CD4-positive, alpha-beta T cell treated with Interleukin-1 beta for 1 hour (primary cell): ENCODE results near the gene NR3C2.
A peak's percentile ranks its signal among the peaks of the same experiment; 100 is the strongest.

ENCODE experiments used
- DNase-seq, 2 donors: peaks; one replicate each; pipeline ENCODE4 v3.0.0-alpha.2; 2020 to 2022

Gene NR3C2

DNA sequence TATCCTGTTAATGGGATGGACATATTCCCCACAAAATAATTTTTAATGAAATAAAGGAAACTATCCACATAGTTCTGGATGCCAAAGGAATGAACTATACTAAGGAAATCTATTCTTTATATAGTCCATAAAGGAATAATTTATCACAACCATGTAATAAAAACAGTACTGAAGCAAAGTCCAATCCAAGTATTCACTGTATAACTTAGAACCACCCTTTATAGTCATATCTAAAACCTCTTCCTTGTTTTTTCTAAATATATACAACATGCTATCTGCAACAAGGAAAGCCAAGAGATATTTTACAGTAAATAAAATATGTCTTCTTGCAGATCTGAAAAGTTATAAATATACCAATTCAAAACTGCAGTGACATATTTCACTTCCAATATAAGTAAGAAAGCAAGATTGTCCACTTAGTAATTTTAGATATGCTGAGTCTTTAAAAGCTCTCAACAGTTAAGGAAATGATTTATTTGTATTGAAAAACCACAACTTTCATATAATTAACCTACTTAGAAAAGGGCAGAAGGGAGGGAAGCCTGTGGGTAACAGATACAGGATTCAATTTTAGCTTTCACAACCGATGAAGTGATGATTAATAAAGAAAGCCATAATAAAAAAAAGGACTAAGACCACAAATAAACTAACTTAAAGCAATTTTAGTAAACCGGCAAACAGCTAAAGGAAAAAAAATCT is 8.0 kb downstream of the NR3C2 start:
- no peak for DNase-seq

DNA sequence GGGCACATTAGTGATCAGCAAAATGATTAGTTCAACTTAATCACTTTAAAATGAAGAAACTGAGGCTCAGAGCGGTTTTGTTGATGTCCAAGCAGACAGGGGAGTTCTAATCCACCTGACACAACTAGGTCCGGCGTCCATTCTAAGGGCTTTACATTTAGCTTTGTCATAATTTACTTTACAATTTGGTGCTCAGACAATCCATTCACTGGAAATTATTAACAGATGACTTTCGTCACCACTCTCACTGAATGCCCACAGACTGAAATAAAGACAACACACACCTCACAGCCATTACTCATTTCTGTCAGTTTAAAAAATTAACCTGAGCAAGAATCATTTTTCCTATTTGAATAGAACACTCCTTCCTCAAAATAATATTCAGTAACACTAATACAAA is 10.8 kb downstream of the NR3C2 start:
- DNase-seq: no peak

DNA sequence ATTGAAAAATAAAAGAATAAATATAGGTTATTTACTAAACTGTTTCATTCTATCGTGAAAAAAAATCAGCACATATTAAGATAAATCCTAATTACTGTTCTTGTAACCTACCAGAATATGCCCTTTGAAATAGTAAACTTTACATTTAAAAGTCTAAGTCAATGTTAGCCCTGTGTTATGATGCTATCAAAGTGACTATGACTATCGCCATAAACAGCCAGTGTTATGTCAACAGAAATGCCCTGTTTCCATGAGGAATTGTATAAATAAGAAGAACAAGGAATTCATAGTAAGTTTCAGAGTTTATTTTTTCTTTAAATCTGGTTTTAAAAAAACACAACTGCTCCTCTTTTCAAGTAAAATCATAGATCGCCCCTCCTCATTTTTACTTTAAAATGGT is 11.4 kb downstream of the NR3C2 start:
- no peak for DNase-seq

GRCh38 chr4:148429206-148429605 is 13.0 kb downstream of the NR3C2 start:
- DNase-seq: no peak

GRCh38 chr4:148426643-148427042 is 15.6 kb downstream of the NR3C2 start:
- no peak for DNase-seq

- DNase-seq: no peak
Measured at GRCh38 chr4:148425327-148426110, 16.7 kb downstream of the NR3C2 start.

- DNase-seq: no peak
Measured at GRCh38 chr4:148420397-148420796, 21.8 kb downstream of the NR3C2 start.

DNA sequence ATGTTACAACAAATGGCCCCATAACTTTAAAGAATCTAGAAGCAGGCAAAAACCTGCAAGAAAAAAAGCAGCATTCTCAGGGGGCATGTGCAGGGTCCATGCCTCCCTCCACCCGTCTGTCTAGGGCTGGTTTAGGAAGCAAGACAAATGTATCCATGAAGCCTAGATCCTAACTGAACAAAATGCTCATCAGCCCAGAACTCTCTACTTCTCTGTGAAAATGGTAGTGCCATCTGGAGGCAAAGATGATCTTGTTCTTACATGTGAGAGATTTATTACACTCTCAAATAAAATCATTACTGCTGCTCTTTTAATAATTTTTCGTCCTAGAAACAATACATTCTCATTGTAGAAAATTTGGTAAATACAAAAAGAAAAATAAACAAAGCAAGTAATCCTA is 26.7 kb downstream of the NR3C2 start:
- no peak for DNase-seq

DNA sequence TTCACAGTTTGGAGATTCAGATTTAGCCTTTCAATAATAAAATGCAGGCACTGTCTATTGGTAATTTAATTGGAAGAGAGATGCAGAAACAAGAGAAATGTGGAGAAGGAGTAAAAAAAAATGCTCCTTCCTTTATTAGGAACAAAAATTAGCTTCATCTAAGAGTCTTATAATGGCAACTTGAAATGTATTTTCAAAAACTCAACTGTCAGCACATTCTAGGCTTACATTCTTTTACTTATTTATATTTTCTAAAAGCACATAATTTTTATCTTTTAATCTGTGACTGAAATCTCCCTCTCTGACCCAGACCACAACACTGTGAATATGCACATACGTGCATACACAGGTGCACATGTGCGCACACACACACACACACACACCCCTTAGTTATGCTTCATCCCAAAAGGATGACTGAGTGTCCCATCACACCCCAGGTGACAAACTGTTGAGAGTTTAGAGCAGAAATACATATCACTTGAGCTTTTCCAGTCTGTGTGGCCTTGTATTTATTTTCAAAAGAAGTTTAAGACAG is 29.7 kb downstream of the NR3C2 start:
- DNase-seq: no peak

GRCh38 chr4:148405161-148405893 is 36.9 kb downstream of the NR3C2 start:
- no peak for DNase-seq

DNA sequence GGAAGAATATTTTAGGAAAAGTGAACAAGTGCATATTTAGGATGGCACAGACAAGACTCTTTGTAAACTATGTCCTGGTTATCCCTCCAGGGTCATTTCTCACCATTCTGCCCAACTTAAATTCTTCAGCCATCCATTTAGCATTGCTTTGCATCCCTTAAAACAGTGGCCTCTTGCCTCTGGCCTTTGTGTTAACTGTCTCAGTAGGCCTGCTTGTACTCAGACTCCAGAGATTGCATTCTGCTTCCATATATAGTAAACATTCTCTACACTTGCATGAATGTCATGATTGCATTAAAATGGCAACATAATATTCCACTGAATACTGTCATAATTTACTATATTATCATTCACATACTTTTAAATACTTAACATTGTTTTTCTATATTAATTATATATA is 43.2 kb downstream of the NR3C2 start:
- DNase-seq: no peak

- no peak for DNase-seq
Measured at GRCh38 chr4:148397771-148398170, 44.4 kb downstream of the NR3C2 start.

GRCh38 chr4:148396986-148397673 is 45.1 kb downstream of the NR3C2 start:
- DNase-seq: no peak

DNA sequence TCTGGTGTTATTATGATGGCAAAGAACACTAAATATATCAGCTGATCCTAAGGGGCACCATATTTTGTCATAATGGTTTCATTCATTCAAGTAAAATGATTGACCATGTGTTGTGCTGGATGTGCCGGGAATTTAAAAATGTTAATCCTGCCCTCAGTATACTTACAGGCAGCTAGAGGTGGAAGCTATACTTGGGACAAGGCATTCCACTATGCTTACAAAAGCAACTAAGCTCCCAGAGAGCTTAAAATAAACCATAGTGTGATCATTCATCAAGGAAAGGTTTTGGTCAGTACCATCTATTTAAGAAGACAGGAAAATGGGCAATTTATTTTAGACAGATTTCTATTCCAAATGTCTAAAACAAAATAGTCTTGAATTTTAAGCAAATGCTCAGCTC is 46.4 kb downstream of the NR3C2 start:
- no peak for DNase-seq

- no peak for DNase-seq
Measured at GRCh38 chr4:148391056-148391455, 51.2 kb downstream of the NR3C2 start.

DNA sequence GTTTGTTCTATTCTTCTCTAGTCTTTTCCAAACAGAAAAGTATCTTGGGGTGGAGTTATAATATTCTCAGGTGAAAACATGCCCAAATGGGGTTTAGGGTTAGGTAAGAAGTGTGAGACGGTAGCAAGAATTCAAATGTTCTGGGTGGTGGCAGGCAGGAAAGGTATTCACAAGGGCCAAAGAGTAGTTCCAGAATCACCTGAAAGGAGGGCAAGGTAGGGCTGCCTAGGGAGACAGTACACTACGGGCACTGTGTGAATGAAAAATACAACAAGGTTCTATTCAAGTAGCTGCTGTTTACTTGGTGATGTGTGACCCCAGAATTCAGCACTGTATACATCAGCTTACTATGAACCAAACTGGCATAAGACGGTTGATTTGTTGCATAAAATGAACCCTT is 51.9 kb downstream of the NR3C2 start:
- DNase-seq: no peak

- DNase-seq: no peak
Measured at GRCh38 chr4:148380291-148380690, 61.9 kb downstream of the NR3C2 start.

GRCh38 chr4:148376151-148376550 is 66.1 kb downstream of the NR3C2 start:
- DNase-seq: peak; percentile 44 to 66

DNA sequence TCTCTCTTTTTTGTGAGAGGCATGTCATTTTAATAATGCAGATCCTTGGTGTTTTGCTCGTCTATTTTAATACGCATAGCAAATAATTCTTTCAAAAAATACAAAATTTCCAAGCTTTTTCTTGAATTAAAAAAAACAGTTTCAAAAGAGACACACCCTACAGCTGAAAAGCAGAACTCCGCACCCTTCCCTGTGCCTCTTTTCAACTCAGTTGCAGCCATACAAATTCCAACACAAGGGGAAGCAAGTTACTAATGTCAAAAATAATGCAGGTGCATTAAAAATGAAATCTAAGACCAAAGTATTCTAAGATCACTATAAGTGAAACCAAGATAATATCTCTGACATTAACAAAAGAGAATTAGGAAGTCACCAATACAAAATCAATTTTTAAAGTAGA is 66.6 kb downstream of the NR3C2 start:
- no peak for DNase-seq

DNA sequence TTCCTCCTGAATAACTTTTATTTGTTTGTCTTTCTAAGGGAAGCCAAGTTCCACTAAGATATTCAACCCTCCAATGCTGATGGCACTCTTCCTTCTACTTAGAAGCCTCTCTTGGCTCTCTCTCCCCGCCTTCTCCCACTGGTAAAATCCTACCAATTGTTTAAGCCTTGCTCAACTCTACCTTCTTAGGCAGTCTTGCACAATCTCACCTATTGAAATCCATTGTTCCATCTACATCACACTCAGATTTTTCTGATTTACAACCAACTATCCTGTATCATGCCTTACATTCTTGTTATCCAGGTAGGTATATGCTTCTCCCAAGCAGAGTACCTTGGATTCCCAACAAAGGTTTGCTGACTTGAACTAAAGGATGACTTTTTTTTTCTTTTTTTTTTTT is 69.1 kb downstream of the NR3C2 start:
- no peak for DNase-seq

DNA sequence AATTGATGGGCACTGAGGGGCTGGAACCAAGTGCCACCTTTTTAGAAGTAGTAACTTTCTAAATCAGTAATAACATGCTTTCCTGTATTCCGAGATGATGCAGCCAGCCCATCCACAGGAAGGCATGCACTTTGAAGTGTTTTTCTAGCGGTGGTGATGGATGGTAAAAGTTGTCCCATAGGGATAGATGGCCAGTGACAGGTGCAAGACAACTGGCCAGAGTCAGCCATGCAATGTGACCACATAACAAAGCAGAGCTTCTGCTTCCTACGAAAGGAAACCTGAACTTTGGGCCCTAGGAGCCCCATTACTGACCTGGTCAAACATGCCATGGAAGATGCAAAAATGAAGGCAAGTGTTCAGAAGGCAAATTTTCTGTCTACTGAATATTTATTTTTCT is 72.3 kb downstream of the NR3C2 start:
- DNase-seq: no peak

DNA sequence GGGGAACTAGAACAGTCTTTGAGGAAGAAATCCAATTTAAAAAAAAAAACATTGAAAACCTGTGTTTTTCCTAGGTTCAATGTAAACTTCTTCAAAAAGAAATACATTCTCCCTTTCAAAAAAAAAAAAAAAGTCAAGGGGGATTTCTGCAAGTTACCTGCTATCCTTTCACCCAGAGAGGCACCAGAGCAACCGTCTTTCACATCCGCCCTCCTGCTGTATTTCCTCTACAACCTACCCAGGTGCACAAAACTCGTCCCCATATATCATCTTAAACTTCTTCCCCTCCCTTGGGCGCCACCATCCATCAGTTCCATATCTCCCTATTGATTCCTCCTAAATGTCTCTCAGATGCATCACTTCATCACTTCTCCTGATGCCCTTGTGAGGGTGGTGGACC is 74.5 kb downstream of the NR3C2 start:
- DNase-seq: no peak

DNA sequence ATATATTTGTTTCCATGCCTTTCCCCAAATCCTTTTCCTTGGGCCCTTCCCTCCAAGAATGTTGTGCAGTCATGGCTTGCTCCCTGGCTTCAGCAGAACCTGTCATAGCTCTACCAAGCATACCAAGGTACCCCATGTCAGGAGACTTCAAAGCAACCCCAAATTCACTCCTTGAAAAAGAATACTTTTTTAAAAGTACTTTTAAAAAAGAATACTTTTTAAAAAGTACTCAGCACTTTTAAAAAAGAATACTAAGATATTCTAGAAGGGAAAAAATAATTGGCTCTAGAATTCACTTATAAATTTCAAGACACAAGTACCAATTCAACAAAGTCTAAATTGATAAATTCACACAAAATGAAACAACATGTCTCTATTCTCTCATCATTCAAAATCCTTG is 76.0 kb downstream of the NR3C2 start:
- no peak for DNase-seq
